NT2/D1 (cell line): Measurements from ENCODE around the gene COQ10A.

Experiments used
- YY1 ChIP-seq: IDR thresholded peaks from 2 replicates; pipeline ENCODE4 v1.6.1; 2011; ENCODE audit not compliant: insufficient read length, insufficient read depth
- ZNF274 ChIP-seq: IDR thresholded peaks from 2 replicates; pipeline ENCODE4 v1.6.1; 2011; ENCODE audit warnings: mild to moderate bottlenecking, low read depth, low read length

- no peak for TF ChIP-seq YY1
- no peak for TF ChIP-seq ZNF274
Observed at GRCh38 chr12:56257491-56258067, 9.2 kb upstream of the COQ10A start.
